ENCODE measurements around the gene BLOC1S1. TPM values are rescaled to one million over a fixed set of nuclear protein-coding genes. Genes with fewer than 3 reads are reported as not detected.
A peak's percentile ranks its signal among the peaks of the same experiment; 100 is the strongest.
"Not testable (repeated sequence)": the region's sequence is repeated elsewhere in the genome, so short reads cannot be mapped to it uniquely, and the experiment has no call there.

The BLOC1S1 gene
- polyA plus RNA-seq, 4 donors: 103 to 140 (median 113) TPM

DNA sequence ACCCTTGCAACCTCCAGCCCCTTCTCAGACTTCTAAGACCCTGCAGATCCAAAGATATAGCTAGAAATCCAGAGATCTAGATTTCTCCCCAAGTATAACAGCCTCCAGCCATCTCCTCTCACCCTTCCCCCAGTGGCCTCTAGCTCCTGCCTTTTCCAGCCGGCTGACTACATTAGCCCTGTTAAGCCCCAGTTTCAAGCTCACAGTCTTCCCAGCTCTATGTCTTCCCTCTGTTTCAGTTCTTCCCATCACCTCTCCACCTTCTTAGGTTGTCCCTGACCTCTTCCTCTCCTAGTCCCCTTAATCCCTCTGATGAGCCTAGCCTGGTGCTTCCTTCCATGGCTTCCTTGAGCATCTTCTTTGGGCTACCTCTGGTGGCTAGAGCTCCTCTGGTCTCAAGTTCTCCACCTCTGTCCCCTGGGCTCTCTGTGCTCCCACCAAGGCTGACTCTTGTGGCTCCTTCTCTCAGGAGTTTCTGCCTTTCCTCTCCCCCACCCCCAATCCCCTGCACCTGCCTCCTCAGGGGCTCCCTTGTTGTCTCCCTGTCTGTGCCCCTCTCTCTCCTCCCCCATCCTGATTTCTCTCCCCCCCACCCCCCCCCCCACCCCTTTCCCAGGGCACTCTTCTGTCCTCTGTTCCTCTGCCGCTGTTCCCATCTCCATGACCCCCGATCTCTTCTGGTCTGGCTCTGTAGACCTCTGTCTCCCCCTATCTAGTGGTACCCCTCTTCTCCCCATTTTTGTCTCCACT lies 26.3 kb downstream of the BLOC1S1 start:
- DNase-seq (ENCODE audit: low read depth in 4 of 4, low spot score in 3 of 4): no peak

DNA sequence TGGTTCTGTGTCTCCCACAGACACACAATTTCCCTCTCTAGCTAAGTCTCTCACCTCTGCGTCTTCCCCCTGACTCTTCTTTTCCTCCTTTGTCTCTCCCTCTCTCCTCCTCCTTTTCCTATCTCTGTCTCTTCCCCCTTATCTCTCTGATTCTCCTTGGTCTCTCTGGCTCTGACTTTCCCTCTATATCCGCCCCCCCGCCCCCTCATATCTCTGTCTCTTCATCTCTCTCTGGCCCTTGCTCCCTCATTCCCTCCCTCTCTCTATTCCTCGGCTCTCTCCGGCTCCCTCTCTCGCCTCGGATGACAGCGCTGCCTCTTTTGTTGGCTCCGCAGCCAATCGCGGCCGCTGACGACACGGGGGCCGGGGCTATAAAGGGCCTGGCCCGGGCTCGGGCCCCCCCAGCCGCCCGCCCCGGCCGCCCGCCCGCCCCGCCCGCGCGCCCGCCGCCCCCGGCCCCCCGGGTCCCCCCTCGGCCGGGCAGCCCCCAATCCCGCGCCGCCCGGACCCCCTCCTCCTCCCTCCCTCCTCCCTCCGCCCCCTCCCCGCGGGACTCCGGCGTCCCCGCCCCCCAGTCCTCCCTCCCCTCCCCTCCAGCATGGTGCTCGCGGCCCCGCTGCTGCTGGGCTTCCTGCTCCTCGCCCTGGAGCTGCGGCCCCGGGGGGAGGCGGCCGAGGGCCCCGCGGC lies 27.0 kb downstream of the BLOC1S1 start, which contains the start of gene GDF11:
Gene GDF11 (plus strand): TSS at position 404 of the 687 bp plus-strand sequence. CDS start 195 bp downstream, at position 599.
- DNase-seq (ENCODE audit: low read depth in 4 of 4, low spot score in 3 of 4): peak in 2 of 4 donors; percentile 76 to 78

DNA sequence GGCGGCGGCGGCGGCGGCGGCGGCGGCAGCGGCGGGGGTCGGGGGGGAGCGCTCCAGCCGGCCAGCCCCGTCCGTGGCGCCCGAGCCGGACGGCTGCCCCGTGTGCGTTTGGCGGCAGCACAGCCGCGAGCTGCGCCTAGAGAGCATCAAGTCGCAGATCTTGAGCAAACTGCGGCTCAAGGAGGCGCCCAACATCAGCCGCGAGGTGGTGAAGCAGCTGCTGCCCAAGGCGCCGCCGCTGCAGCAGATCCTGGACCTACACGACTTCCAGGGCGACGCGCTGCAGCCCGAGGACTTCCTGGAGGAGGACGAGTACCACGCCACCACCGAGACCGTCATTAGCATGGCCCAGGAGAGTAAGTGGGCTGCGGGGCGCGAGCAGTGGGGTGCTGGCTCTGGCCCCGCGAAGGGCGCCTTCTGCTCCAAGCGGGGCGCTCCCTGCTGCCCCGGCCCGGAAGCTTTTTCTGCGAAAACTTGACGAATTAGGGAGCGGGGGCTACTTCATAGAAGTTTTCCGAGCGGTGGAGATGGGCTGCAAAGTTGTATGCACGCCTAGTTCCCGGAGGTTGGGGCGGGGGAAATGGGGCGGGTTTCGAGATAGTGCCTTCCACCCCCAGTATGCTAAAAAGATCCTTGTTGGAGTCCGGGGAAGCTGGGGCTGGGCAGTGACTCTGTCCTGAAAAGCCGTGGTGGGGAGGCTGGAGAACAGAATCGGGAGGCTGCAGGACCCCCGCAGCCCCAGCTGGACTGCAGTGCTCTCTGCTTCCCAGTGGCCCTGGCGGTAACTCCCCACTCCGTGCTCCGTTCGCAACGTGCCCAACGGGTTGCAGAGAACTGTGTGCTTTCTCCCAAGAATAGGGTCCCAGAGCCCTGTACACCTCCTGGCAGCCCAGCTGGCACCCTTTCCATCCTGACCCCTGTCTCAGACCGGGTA lies 27.8 kb downstream of the BLOC1S1 start:
- no peak for DNase-seq (ENCODE audit: low read depth in 4 of 4, low spot score in 3 of 4)

DNA sequence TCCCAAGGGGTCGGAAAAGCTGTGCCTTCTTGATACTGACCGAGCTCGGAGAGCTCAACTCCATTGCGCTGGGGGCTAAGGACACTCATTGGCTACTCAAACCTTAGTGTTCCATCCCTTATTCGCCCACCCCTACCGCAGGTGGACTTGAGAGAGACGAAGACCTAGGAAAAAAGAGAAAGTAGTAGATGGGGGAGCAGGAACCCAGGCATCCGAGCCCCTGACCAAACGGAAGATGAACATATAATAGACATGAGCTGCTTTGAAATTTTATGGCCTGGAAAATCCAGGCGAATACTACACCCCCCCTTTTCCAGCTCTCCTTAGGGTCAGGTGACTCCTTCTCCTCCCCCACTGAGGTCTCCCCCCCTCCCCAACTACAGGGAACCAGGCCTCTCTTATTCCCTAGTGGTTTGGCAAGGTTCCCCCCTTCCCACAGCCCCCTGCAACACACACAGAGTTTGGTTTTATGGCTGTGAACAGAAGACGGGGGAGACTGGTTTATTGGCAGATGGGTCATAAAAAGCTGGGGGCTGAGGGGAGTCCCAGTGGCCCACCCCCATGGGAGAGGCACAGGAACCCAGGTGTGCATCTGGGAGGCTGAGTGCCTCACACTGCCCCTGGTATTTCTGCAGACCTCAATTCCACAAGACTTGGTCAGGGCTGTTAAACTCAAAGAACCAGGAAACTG lies 28.6 kb downstream of the BLOC1S1 start:
- DNase-seq (ENCODE audit: low read depth in 4 of 4, low spot score in 3 of 4): no peak

DNA sequence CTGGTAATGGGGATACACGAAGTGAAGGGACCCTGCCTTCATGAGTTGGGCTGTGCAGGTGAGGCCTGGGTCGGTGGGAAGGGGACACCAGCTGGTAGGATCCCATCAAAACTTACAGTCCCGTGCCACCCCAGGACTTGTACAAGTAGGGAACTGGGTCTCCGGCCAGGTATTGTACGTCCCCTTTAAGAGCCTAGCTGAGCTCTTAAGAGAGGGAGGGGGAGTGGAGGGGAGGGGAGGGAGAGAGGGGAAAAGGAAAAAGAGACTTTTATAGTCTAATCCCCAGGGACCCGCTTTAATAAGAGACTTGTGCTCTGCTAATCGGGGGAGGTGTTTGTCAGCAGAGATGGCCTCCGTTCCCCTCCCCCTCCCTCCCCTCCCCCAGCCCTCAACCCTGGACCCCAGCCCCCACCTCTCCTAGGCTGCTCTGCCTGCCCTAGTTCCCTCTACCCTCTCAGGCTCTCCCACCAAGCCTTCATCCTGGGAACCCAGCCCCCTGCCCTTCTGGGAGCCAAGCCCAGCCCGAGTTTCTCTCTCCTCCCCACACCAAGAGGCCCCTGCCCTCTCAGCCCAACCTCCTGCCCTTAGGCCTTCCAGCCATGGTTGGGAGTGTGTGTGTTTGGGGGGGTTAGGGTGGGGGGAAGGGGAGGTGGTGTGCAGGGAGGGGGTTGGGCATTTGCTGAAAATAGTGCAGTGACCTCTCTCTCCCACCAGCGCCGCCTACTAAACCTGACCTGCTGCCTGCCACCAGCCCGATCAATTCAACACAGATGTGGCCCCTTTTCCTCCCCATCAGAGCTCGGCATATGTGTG lies 29.7 kb downstream of the BLOC1S1 start:
- peak in 3 of 4 donors; percentile 71 to 78 (median 77) for DNase-seq (ENCODE audit: low read depth in 4 of 4, low spot score in 3 of 4)

DNA sequence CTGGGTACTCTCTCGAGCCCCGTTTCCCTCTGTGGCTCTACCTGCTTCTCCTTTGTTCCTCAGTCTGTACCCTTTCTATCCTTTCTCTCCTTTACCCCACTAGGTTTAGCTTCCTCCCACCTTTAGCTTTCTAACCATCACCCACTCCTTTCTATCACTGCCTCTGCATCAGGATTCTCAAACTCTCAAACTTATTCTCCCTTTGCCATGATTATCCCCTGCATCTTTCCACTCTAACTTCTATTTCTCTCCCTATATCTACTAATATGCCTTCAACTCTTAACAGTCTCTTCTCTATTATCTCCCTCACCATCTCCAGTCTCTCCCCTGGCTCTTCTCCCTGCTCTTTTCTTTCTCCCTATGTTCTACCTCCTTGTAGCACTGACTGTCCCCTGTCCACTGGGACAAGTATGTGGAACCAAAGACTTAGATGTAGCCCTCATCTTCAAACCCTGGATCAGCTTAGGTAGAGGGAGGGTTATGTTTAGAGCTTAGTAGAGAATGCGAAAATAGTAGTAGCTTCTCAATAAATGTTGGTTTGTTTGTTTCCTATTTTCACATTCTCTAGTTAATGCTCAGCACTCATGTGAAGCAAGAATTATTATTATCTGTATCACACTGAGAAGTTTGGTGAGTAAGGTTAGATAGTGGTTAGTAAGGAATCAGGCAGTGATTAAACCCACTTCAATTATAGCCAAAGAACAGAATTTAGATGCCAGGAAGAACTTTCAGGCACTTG lies 30.5 kb downstream of the BLOC1S1 start:
- DNase-seq (ENCODE audit: low read depth in 4 of 4, low spot score in 3 of 4): no peak

DNA sequence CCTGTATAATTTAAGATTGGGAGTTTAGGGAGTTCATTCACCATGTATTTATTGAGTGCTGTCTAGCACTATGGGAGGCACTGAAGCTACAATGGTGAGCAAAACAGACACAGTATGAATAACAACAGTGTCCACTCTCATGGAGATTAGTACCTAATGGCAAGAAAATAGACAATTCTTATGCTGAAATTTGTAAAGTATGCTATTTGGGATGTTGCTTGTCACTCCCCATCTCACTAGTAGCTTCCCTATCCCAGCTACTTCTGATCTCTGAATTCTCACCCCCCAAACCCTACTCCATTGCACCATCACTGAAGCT lies 31.0 kb downstream of the BLOC1S1 start:
- DNase-seq (ENCODE audit: low read depth in 4 of 4, low spot score in 3 of 4): no peak

DNA sequence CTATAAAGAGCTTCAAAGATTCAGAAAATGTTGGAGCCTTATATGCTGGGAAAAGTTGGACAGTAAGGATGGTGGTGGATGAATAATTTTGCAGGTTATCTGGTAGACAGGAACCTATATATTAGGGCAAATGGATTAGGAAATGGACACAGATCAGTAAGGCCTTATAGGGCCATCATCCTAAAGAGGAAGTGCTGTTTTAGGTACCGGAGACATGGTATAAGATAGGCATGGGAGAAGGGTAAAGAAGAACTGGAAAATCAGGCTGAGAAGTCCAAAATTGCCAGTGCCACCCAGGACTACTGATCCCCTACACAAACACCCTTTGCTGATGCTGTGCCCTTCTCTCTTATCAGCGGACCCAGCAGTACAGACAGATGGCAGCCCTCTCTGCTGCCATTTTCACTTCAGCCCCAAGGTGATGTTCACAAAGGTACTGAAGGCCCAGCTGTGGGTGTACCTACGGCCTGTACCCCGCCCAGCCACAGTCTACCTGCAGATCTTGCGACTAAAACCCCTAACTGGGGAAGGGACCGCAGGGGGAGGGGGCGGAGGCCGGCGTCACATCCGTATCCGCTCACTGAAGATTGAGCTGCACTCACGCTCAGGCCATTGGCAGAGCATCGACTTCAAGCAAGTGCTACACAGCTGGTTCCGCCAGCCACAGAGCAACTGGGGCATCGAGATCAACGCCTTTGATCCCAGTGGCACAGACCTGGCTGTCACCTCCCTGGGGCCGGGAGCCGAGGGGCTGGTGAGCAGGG lies 32.6 kb downstream of the BLOC1S1 start:
- DNase-seq (ENCODE audit: low read depth in 4 of 4, low spot score in 3 of 4): no peak

DNA sequence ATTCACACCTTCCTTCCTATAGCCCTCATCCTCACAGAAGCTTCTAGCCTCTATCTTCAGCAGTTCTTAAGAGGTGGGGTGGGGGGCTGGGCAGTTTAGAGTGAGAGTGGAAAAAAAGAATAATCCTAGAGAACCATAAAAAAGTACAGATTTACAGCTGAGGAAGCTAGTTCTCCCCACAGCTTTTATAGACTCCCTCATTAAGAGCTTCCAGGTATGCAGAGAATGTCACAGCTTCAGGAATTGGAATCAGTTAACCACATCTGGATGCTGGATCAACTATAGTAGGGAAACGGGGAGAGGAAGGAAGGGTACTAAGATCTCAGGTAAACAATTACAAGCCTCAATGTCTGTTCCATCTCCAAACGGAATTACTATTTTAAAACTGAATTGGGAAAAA lies 39.4 kb downstream of the BLOC1S1 start:
- DNase-seq (ENCODE audit: low read depth in 4 of 4, low spot score in 3 of 4): no peak

DNA sequence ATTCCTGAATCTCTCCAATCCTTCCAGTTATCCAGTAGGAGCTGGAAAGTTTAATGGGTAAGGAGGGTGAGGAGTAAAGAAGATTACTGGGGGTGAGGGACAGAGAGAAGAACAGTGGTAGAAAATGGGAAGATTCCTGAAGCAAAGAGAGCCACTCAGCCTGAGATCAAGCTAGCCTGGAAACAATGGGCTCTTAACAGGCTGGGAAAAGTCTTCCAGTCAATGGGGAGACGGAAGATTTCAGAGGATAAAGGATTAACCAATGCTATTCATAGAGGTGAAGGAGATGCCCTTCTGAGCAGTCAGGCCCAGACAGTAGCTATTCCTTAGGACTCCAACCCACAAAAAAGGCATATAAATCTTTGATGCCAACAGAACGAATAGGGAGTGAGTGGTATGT lies 41.9 kb downstream of the BLOC1S1 start:
- no peak for DNase-seq (ENCODE audit: low read depth in 4 of 4, low spot score in 3 of 4)

DNA sequence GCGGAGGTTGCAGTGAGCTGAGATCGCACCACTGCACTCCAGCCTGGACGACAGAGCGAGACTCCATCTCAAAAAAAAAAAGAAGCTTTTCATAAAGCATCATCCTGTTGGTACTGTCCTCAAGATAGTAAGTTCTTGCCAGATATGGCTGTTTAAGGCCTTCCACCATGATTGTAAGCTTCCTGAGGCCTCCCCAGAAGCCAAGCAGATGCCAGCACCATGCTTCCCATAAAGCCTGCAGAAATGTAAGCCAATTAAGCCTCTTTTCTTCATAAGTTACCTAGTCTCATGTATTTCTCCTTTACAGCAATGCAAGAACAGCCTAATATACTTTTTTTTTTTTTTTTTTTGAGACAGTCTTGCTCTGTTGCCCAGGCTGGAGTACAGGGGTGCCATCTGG lies 42.7 kb downstream of the BLOC1S1 start:
- not testable (repeated sequence) for DNase-seq (ENCODE audit: low read depth in 4 of 4, low spot score in 3 of 4)

DNA sequence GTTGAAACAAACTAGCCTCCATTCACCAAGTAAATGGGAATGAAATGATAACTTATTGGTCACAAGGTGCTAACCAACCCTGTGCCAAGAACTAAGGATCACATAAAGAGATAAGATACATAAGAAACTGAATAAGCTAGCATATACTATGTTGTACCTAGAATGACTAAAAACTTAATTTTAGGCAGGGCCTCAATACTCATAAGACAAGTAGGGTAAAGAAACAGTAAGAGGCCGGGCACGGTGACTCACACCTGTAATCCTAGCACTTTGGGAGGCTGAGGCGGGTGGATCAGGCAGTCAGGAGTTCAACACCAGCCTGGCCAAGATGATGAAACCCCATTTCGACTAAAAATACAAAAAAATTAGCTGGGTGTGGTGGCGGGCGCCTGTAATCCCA lies 44.8 kb downstream of the BLOC1S1 start:
- no peak for DNase-seq (ENCODE audit: low read depth in 4 of 4, low spot score in 3 of 4)

DNA sequence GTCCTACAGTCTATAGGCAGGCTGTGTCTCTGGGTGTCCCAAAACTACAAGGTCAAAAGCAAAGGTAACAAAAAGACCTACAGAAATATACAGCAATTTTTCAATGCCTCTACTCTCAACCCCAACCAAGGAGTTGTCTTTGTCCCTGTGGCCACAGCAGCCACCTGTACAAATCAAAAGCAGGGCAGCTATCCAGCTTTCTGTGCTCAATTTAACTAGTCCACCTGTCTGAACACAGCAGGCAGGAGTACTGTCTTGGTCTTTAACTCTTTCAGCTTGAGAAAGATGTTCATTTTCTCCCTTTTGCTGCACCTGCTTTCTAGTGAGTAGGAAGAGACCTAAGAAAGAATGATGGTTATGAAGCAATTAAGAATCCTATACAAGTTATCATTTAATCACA lies 46.8 kb downstream of the BLOC1S1 start:
- no peak for DNase-seq (ENCODE audit: low read depth in 4 of 4, low spot score in 3 of 4)

DNA sequence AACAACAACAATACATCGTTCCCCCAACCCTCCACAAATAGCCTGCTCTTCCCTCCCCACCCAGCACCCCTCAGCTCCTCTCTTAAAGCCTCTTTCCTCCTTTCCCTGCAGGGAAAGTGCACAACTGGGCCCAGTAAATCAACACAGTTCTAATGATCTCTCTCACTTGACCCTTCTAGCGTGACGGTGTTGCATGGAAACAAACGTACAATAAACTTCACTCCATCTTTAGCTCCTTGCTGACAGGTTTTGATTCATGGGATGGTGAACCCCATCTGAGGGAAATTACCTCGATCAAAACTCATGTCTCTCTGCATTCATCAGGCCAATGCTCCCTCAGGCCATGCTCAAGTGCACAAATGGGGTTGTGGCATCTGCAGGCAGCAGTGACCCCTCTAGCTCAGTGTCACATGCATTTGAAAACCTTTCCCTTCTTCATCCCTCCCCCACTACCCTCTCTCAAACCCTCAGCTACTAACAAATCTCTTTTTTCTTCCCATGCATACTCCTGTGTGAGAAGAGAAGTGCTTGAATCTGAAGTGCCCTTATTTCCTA lies 50.0 kb downstream of the BLOC1S1 start:
- peak in 1 of 4 donors; percentile 15 for DNase-seq (ENCODE audit: low read depth in 4 of 4, low spot score in 3 of 4)

DNA sequence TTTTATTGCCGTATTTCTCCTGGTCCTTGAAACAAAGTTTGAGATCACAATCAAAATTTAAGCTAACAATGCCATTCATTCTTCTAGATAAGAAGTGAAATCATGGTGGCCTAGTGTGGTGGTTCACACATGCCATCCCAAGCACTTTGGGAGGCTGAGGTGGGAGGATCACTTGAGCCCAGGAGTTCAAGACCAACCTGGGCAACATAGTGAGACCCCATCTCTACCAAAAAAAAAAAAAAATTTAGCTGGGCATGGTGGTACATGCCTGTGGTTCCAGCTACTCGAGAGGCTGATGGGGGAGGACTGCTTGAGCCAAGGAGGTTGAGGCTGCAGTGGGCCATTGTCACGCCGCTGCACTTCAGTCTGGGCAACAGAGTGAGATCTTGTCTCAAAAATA lies 51.3 kb downstream of the BLOC1S1 start:
- DNase-seq (ENCODE audit: low read depth in 4 of 4, low spot score in 3 of 4): no peak
